ENCODE measurements around the gene SCN2B.

- TF ChIP-seq CTCF (IDR thresholded peaks at IDR 0.05) (no peak), POLR2A (IDR thresholded peaks at IDR 0.05) (no peak)
These were observed 61.4 kb downstream of the SCN2B start for GRCh38 chr11:118115048-118115447.

All from upper lobe of left lung (tissue), 4 donors.